Measurements from ENCODE around the gene LRRC4C.

The LRRC4C gene

GRCh38 chr11:41404109-41404508 lies 55.3 kb downstream of the LRRC4C start:
- Histone ChIP-seq H3K4me3 (ENCODE audit: severe bottlenecking) (no peak overlapping the region), H3K36me3 (ENCODE audit: low read depth) (no peaks in the 10 kb centered on the region), H3K27ac (ENCODE audit: poor library complexity, severe bottlenecking) (no peak overlapping the region), H3K27me3 (ENCODE audit: insufficient read depth, poor library complexity, severe bottlenecking) (no peaks in the 10 kb centered on the region), H3K4me1 (ENCODE audit: insufficient read depth, poor library complexity, severe bottlenecking) (no peaks in the 10 kb centered on the region), H3K9me3 (ENCODE audit: severe bottlenecking) (no peaks in the 10 kb centered on the region)
- no peak for ATAC-seq (ENCODE audit: low read depth)
- TF ChIP-seq, protein P1, sequence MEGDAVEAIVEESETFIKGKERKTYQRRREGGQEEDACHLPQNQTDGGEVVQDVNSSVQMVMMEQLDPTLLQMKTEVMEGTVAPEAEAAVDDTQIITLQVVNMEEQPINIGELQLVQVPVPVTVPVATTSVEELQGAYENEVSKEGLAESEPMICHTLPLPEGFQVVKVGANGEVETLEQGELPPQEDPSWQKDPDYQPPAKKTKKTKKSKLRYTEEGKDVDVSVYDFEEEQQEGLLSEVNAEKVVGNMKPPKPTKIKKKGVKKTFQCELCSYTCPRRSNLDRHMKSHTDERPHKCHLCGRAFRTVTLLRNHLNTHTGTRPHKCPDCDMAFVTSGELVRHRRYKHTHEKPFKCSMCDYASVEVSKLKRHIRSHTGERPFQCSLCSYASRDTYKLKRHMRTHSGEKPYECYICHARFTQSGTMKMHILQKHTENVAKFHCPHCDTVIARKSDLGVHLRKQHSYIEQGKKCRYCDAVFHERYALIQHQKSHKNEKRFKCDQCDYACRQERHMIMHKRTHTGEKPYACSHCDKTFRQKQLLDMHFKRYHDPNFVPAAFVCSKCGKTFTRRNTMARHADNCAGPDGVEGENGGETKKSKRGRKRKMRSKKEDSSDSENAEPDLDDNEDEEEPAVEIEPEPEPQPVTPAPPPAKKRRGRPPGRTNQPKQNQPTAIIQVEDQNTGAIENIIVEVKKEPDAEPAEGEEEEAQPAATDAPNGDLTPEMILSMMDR (IDR thresholded peaks at IDR 0.05; ENCODE audit: poor library complexity, severe bottlenecking), result no peak
- DNase-seq (ENCODE audit: low spot score), result no peak

DNA sequence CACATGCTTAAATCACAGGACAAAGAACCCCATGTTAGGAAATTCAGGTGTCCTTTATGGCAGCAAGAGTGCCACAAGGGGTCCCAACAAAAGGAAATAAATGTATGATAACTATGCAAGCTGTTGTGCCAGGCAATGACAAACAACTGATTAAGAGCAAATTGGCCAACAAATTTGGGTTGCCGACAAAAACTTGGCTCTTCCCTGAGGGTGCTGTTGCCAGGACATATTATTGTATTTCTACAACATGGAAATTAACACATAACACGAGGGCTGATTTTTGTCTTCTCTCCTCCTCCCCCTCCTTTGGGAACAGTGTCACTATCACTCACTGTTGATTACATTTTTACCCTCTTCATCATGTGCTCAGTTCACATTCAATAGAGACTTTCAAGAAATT lies 56.0 kb downstream of the LRRC4C start:
- ATAC-seq (ENCODE audit: low read depth), result no peak
- TF ChIP-seq, protein P1 (IDR thresholded peaks at IDR 0.05; ENCODE audit: poor library complexity, severe bottlenecking), result no peak
- no peaks in the 10 kb centered on the region for H3K9me3 ChIP-seq (ENCODE audit: severe bottlenecking)
- no peak overlapping the region for H3K4me3 ChIP-seq (ENCODE audit: severe bottlenecking)
- no peak for DNase-seq (ENCODE audit: low spot score)
- H3K36me3 ChIP-seq (ENCODE audit: low read depth), result no peaks in the 10 kb centered on the region
- H3K27me3 ChIP-seq (ENCODE audit: insufficient read depth, poor library complexity, severe bottlenecking), result no peaks in the 10 kb centered on the region
- no peak overlapping the region for H3K27ac ChIP-seq (ENCODE audit: poor library complexity, severe bottlenecking)
- H3K4me1 ChIP-seq (ENCODE audit: insufficient read depth, poor library complexity, severe bottlenecking), result no peaks in the 10 kb centered on the region

GRCh38 chr11:41400819-41401382 lies 58.6 kb downstream of the LRRC4C start:
- ATAC-seq (ENCODE audit: low read depth) (no peak), DNase-seq (ENCODE audit: low spot score) (no peak)
- H3K36me3 ChIP-seq (ENCODE audit: low read depth), result no peaks in the 10 kb centered on the region
- H3K27me3 ChIP-seq (ENCODE audit: insufficient read depth, poor library complexity, severe bottlenecking), result no peaks in the 10 kb centered on the region
- no peak overlapping the region for H3K27ac ChIP-seq (ENCODE audit: poor library complexity, severe bottlenecking)
- TF ChIP-seq, protein P1 (IDR thresholded peaks at IDR 0.05; ENCODE audit: poor library complexity, severe bottlenecking), result no peak
- H3K4me1 ChIP-seq (ENCODE audit: insufficient read depth, poor library complexity, severe bottlenecking), result no peaks in the 10 kb centered on the region
- no peak overlapping the region for H3K4me3 ChIP-seq (ENCODE audit: severe bottlenecking)
- H3K9me3 ChIP-seq (ENCODE audit: severe bottlenecking), result no peaks in the 10 kb centered on the region

- Histone ChIP-seq H3K4me3 (ENCODE audit: severe bottlenecking) (no peak overlapping the region), H3K36me3 (ENCODE audit: low read depth) (no peaks in the 10 kb centered on the region), H3K27ac (ENCODE audit: poor library complexity, severe bottlenecking) (no peak overlapping the region), H3K9me3 (ENCODE audit: severe bottlenecking) (no peaks in the 10 kb centered on the region), H3K27me3 (ENCODE audit: insufficient read depth, poor library complexity, severe bottlenecking) (no peaks in the 10 kb centered on the region), H3K4me1 (ENCODE audit: insufficient read depth, poor library complexity, severe bottlenecking) (no peaks in the 10 kb centered on the region)
- no peak for ATAC-seq (ENCODE audit: low read depth)
- no peak for DNase-seq (ENCODE audit: low spot score)
- TF ChIP-seq, protein P1 (IDR thresholded peaks at IDR 0.05; ENCODE audit: poor library complexity, severe bottlenecking), result no peak
These were observed 59.3 kb downstream of the LRRC4C start for GRCh38 chr11:41400124-41400523.

DNA sequence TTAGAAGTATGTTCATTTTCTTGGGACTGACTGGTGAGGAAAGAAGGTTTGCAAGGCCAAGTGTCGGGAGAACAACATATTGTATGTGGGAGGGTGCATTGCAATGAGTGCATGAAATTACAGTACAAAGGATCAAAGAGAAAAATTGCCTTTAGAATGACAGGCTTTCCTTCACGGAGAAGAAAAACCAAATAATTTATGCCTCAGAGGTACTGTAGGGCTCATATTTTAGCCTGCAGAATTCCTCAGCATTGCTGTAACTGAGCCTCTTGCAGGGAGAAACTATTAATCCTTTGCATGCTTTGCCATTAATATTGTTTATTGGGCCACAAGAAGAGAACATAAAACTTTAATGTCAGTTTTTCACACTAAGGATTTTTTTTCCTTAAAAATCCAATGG lies 60.1 kb downstream of the LRRC4C start:
- TF ChIP-seq, protein P1 (IDR thresholded peaks at IDR 0.05; ENCODE audit: poor library complexity, severe bottlenecking), result no peak
- Histone ChIP-seq H3K36me3 (ENCODE audit: low read depth) (no peaks in the 10 kb centered on the region), H3K27ac (ENCODE audit: poor library complexity, severe bottlenecking) (no peak overlapping the region), H3K4me3 (ENCODE audit: severe bottlenecking) (no peak overlapping the region), H3K4me1 (ENCODE audit: insufficient read depth, poor library complexity, severe bottlenecking) (no peaks in the 10 kb centered on the region), H3K27me3 (ENCODE audit: insufficient read depth, poor library complexity, severe bottlenecking) (no peaks in the 10 kb centered on the region), H3K9me3 (ENCODE audit: severe bottlenecking) (no peaks in the 10 kb centered on the region)
- ATAC-seq (ENCODE audit: low read depth), result no peak
- DNase-seq (ENCODE audit: low spot score), result no peak
